GM19193 (cell line): Measurements from ENCODE around the gene LRCH1.

Experiments
- POLR2A ChIP-seq: IDR thresholded peaks from 4 replicates; pipeline ENCODE4 v1.6.1; 2011; ENCODE audit not compliant: insufficient read depth, insufficient read length; ENCODE audit errors: extremely low read depth

Gene LRCH1

DNA sequence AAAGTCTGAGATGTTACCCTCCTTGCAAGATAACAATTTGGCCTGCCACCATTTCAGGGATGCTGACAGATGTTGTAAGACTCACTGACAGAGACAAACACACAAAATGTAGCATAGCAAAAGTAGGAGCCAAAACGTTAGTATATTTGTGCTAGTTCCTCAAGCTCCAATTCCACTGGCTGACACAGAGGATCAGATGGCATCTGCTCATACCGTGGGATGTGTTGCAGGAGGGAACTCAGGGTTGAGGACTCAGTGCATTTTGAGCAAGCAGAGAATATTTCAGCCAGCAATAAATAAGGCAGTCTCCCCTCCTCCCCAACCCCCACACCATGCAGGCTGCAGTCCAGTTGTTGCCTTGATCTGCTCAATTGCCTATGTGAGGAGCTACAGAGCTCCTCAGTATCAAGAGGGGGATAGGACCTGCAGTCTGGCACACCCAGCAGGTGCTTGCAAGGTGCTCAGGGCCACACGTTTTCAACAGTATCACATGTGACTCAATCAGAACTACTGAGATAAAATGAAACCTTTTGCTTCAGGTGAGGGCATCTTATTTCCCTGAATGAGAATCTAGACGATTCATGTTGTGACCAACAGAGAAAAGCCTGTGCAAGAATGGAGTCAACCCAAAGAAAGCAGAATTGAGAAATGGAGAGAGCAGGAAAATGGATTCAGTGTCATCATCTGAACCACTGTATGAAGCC is 23.6 kb upstream of the LRCH1 start:
- no peak for TF ChIP-seq POLR2A

- no peak for TF ChIP-seq POLR2A
Observed at GRCh38 chr13:46530084-46530935, 22.7 kb upstream of the LRCH1 start.

DNA sequence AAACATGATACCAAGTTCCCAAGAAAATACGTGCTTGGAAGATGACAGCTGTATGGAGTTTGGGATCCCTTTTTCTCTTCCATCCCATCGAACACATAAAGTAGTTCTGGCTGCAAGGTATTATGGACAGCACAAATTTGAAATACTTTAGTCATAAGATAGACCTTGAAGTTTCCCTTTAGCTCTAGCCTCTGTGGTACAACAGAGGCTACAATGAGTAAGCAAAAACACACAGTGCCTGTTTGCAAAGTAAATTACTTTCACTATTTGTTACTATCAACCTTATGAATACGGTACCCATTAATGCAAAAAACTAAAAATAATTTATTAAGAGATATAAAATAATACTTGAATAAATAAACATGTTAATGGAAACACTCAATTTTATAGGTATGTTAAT is 21.0 kb upstream of the LRCH1 start:
- no peak for TF ChIP-seq POLR2A

DNA sequence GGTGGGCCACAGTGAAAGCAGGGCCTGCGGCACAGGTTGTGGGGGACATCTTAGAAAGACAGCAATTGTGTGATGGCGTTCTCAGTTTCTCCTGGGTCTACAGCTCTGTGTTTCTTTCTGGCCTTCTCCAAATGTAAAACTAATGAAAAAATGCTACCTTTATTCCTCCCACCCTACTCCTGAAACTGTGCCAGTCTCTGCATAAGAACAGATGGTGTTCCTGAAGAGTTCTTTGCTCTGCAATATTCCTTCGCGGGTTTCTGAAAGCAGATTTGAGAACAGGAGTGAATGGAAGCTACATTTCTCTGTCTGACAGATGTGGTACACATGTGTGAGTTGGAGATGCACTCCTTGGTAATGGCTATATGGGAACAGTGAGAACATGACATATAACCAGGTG is 18.0 kb upstream of the LRCH1 start:
- no peak for TF ChIP-seq POLR2A

DNA sequence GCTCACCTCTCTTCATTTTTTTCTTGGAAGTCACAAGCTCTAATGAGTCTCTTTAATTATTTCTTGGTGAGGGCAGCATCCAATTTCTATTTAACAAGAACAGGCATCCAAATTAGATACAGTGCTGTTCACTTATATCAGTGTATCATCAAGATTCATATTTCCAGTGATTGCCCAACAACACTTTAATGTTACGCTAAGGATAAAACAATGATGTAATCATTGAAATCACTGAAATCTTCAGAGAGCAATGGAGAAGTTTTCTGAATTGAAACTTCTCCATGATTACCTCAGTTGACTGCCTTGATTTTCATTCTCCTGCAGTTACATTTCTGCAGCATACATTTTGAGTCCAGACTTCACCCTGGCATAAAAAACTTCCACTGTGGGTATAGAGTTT is 17.1 kb upstream of the LRCH1 start:
- no peak for TF ChIP-seq POLR2A

DNA sequence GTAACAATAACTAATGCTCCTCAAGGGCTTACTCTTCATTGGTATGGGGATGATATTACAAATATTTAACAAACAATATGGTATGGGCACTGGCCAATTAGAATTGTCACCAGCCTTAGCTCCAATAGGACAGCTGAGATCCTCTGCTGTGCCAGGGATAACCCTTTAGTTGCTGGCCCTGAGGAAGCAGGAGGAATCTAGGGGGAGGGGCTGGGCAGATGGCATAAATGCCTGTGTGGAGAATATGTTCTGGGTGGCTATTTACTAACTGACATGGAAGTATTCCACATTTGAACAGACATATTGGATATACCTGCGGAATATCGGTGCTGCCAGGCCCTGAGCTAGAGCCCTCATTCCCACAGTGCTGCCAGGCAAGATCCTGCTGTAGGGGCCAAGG is 16.6 kb upstream of the LRCH1 start:
- no peak for TF ChIP-seq POLR2A

GRCh38 chr13:46539231-46539630 is 13.7 kb upstream of the LRCH1 start:
- no peak for TF ChIP-seq POLR2A

DNA sequence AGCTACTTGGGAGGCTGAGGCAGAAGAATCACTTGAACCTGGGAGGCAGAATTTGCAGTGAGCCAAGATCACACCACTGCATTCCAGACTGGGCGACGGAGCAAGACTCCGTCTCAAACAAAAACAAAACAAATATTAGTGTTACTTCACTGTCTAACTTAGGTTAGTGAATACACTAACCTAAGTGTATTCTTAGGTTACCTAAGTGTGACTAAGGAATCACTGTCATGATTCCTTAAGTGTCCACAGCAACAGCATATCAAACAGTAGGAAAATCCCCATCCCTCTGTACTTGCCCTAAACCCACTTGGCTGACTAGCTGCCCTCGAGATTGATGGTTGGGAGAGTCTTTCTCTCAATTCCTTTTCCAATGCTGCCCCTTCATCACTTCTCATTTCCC is 11.8 kb upstream of the LRCH1 start:
- TF ChIP-seq POLR2A: no peak

GRCh38 chr13:46542833-46543232 is 10.1 kb upstream of the LRCH1 start:
- no peak for TF ChIP-seq POLR2A

DNA sequence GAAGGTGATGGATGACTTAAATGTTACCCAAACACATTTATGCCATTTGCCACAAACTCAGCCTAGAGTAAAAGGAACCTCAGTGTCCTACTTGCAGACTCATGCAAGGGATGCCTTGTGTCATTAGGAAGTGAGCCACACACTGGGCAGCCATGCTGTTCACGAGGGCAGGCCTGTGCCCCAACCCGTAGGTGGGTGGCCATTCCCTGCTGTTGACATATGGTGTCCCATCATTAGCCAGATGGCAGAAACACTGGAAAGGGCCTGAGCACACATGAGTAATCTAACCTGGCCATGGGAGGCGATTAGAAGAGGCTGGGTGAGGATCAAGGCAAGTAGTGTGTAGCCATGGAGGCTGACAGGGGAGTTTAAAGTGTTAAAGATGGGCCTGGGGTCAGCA is 9.7 kb upstream of the LRCH1 start:
- no peak for TF ChIP-seq POLR2A

DNA sequence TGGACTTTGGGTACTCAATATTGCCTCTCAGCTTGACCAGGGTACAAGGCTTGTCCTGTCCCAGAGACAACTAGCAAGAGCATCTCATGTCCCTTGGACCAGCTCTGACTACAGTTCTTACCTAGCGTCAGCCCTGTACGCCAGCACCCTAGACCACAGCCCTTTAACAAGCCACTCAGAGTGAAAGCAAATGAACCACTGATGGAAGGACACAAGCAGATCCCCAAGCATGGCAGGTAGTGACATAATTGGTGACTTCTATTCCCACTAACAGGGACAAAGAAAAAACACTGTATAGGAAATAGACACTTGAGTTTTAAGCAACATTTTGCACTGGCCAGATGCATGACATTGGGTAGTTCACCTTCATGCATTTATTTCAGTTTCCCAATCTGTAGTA is 8.8 kb upstream of the LRCH1 start:
- no peak for TF ChIP-seq POLR2A

- no peak for TF ChIP-seq POLR2A
Observed at GRCh38 chr13:46544811-46545210, 8.2 kb upstream of the LRCH1 start.

GRCh38 chr13:46546084-46546768 is 6.7 kb upstream of the LRCH1 start:
- no peak for TF ChIP-seq POLR2A

DNA sequence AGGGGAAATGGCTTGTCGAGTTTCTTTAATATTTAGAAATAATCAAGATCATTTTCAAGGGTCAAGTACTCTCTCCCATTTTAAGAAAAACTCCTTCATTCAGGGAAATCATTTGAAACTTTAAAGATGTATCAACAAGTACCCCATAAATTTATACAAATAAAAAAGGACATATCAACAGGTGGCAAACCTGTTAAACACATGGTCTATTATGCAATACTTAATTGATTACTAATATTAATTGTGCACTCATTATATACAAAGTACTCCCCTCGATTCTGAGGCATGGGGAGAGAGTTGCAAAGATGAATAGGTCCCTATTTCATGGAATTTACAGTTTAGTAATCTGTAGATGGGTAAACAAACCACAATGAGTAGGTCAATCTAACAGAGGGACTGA is 2.1 kb upstream of the LRCH1 start:
- TF ChIP-seq POLR2A: no peak

GRCh38 chr13:46551410-46552302 is 1.3 kb upstream of the LRCH1 start:
- no peak for TF ChIP-seq POLR2A
